PC-9 (cell line): Measurements from ENCODE around the gene INPP5B.

Experiments used
- CTCF ChIP-seq: fragments of 200-600 bp; sonication (generic); conservative IDR thresholded peaks from 2 replicates; pipeline ENCODE4 v1.6.1; 2017; ENCODE audit warnings: mixed run types, antibody characterized with exemption, mild to moderate bottlenecking, moderate library complexity
- EZH2 ChIP-seq: fragments of 200-600 bp; sonication (generic); IDR thresholded peaks from 2 replicates; pipeline ENCODE4 v1.8.0; 2017; ENCODE audit warnings: antibody characterized with exemption, low read depth

- no peak for TF ChIP-seq CTCF
- TF ChIP-seq EZH2, result no peak
Measured at GRCh38 chr1:37822906-37823815, 123.7 kb downstream of the INPP5B start.
